ENCODE measurements around the gene CECR2.

- TF ChIP-seq CTCF (conservative IDR thresholded peaks at IDR 0.05 in 1 of 2, IDR thresholded peaks at IDR 0.05 in 1 of 2; ENCODE audit: extremely low read depth in 1 of 2, insufficient read depth in 1 of 2, low read depth in 1 of 2, low read length in 2 of 2) (no peak), EZH2 (IDR thresholded peaks at IDR 0.05; ENCODE audit: borderline replicate concordance, low read length) (no peak)
Measured at GRCh38 chr22:17371448-17371847, 2.2 kb downstream of the CECR2 start.
